GM19397 (cell line): ENCODE measurements around the gene RNU6-8.

Source experiments
- ATAC-seq: cut with Tn5 transposase; IDR thresholded peaks from one replicate; pipeline ENCODE4 v1.9.1; 2021; ENCODE audit warnings: mild to moderate bottlenecking, moderate library complexity; ENCODE audit not compliant: unreplicated experiment

Gene RNU6-8

GRCh38 chr14:32205554-32205953 lies 2.5 kb upstream of the RNU6-8 start:
- no peak for ATAC-seq

- ATAC-seq = no peak
Measured at GRCh38 chr14:32203928-32204357, 874 bp upstream of the RNU6-8 start.

DNA sequence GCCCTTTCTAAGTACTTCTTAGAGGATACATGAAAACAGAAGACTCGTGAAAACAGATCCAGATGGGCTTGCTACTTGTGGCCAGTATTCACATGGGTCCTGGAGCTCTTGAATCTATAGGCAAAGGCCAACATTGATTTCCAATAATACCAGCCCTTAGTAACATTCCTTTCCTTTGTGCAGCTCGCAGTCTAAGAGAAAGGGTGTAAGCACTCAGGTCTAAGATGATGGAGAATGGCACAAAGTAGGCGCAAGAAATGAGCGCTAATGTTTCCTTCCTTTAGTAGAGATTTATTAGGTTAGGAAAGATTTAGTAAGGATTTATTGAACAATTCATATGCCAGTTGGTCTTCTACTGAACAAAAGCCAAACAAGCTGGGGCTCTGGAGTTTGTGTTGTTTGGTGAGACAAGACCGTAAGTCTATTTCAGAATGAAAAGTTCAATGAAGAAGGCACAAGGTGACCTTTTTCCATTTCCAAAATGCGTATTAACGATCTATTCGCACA lies 525 bp downstream of the RNU6-8 start:
- ATAC-seq = no peak

DNA sequence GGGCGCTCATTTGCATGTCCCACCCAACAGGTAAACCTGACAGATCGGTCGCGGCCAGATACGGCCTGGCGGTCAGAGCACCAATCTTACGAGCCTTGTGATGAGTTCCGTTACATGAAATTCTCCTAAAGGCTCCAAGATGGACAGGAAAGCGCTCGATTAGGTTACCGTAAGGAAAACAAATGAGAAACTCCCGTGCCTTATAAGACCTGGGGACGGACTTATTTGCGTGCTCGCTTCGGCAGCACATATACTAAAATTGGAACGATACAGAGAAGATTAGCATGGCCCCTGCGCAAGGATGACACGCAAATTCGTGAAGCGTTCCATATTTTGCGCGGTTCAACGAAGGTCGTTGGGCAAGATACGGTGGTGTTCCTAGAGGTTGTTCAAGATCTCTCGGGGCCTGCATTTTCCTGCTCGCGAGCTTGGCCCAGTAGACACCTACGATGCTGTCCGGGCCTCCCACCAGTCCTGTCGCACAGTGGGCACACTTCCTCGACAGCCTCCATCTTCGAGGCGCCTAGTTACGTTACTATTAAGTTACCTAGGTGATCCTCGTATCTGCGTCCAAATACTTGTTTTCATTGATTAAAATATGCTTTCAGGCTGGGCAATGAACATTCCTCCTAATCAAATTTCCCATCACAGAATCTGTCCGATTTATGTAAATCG lies 1.1 kb downstream of the RNU6-8 start, which contains the start of gene RNU6-7:
RNU6-7 (plus strand) TSS at position 230 of the 675 bp plus-strand sequence.
- ATAC-seq = no peak

GRCh38 chr14:32201193-32201815 lies 1.8 kb downstream of the RNU6-8 start:
- ATAC-seq = peak; percentile 60

- no peak for ATAC-seq
Measured at GRCh38 chr14:32200368-32201192, 2.5 kb downstream of the RNU6-8 start.

DNA sequence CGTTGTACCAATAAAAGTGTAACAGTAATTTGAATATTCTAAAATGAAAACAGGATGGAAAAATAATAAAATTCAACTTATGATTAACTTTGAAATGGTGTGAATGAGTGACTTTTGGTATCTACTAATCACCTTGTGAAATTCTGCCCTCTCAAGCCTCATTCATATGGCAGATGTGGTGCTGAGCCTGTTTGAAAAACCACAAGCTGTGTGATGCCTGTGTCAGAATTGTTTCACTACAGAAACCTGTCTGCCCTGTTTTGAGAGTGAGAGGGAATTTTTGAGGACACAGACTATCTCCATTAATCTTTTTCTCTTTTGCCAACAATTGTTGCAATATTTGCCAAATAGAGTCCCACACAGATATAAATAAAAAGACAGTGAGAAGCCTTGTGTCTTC lies 5.2 kb downstream of the RNU6-8 start:
- no peak for ATAC-seq

GRCh38 chr14:32195636-32196035 lies 7.4 kb downstream of the RNU6-8 start:
- ATAC-seq = no peak

DNA sequence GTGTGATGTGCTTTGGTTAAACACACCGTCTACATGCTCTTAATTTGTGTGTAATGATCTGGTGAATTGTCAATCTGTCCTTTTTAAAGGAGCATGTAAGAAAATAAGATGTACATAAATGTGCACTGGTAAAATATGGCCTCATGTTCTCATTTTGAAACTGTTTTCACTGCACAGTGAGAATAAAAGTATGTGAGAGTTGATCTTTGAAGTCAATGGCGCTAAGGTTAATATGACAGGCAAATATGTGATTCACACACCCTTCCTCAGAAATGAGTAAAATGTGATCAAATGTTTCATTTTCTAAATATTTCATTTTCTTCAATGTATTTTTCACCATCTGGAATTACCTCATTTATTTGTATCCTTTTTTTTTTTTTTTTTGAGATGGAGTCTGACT lies 9.5 kb downstream of the RNU6-8 start:
- ATAC-seq = no peak

GRCh38 chr14:32192712-32193373 lies 10.2 kb downstream of the RNU6-8 start:
- no peak for ATAC-seq

DNA sequence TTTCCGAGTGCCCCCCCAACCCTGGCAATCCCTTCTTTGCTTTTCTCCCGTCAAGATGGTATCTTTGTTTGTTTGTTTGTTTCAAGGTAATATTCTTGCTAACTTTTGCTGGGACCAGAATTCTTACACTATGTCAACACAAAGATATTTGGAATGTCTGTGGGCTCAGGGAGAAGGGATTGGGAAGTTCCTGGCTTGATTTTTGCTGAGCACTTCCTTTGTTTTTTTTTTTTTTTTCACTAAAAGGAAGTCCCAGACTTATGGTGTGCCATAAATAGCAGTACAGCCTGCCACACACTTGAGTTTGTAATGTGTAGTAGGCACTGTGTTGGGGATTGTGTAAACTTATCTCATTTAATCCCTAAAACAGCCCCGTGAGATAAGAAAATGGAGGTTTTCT lies 12.4 kb downstream of the RNU6-8 start:
- no peak for ATAC-seq

- ATAC-seq = no peak
Measured at GRCh38 chr14:32189811-32190210, 13.3 kb downstream of the RNU6-8 start.

- ATAC-seq = no peak
Measured at GRCh38 chr14:32186248-32186647, 16.8 kb downstream of the RNU6-8 start.

DNA sequence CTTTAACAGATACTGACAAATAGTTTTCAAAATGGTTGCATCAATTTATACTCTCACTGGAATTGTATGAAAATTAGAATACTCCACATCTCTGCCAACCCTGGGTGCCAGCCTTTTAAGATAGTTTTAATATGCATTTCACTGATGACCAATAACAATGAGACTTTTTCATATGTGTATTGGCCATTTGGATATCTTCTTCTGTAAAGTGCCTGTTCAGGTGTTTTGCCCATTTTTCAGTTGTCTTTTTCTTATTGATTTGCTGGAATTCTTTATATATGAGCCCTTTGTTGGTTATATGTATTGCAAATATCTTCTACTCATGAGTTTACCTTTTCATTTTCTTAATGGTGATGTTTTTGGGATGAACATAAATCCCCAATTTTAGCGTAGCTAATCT lies 18.0 kb downstream of the RNU6-8 start:
- ATAC-seq = no peak

DNA sequence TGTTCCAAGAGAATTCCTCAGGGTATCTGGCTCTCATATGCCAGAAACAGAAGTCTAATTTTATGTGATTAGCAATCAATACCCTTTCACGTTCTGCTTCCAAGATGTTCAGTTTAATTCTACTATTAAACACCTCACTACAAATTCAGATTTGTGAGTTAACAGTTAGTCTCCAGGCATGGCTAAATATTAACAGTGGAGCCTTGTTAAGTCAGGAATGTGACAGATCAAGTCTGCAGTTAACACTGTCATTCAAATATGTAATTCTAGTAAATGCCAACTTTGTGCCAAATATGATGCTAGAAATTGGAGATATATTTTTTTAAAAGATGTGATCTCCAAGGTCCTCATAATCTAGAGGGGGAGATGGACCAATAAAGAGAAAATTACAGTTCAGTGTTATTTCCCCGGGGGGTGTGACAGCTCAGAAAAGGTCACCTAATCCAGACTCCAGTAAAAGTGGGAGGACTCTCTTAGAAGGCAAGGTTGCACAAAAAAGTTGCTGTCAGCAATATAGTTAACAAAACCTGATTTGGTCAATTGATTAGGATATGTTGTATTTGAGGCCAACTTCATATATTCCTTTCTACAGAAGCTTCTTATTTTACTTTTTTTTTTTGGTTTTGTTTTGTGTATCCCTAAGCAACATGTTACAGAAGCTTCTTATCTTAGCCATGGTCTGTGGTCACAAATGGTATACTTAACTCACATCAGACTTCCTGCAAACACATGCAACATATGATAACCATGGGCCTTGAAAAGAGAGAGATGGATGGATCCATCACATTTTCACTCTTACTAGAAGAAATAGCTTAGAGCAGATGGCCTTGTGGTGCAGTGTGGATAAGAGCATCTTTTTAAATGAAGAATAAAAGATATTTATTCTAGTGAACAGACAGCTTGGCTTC lies 19.7 kb downstream of the RNU6-8 start:
- ATAC-seq = no peak

- ATAC-seq = no peak
Measured at GRCh38 chr14:32171469-32171868, 31.6 kb downstream of the RNU6-8 start.

DNA sequence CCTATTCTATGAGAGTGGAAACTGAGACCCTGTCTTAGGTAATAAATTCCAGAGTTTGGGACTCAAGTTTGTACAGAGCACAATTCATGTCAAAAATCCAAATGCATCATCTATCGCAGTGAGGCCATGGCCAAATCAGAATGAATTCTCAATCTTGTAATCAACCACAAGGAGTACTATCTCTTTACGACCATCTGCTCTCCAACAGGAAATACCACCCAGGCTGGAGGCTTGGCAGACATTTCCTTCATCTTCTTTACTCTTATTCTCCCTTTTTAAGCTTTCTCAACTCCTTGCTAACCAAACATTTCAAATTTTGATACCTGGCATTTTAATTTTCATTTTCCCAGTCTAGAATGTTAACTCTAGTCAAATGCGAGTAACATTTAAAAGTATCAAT lies 33.9 kb downstream of the RNU6-8 start:
- ATAC-seq = no peak

GRCh38 chr14:32167907-32168306 lies 35.2 kb downstream of the RNU6-8 start:
- ATAC-seq = no peak

- ATAC-seq = no peak
Measured at GRCh38 chr14:32166924-32167323, 36.1 kb downstream of the RNU6-8 start.

- no peak for ATAC-seq
Measured at GRCh38 chr14:32166029-32166428, 37.0 kb downstream of the RNU6-8 start.
